HL-60/S4 (cell line): ENCODE data around the gene IPO11.
"Not testable (repeated sequence)": the region's sequence is repeated elsewhere in the genome, so short reads cannot be mapped to it uniquely, and the experiment has no call there.

Source experiments
- in situ Hi-C: fragments of 300-500 bp; cut with MboI; formaldehyde crosslinking; loops from 2 replicates; pipeline ENCODE4 v1.14.3; 2022; ENCODE audit warnings: low sequenced_read_pairs

The IPO11 gene

GRCh38 chr5:62448528-62448927, 36.0 kb downstream of the IPO11 start:
- in situ Hi-C loops: no loop called here

- in situ Hi-C loops: loop anchor here (25.0 kb wide), 1 partner anchor 337 kb away; no protein-coding TSS in a partner anchor
Measured at GRCh38 chr5:62450259-62450658, 37.7 kb downstream of the IPO11 start.

DNA sequence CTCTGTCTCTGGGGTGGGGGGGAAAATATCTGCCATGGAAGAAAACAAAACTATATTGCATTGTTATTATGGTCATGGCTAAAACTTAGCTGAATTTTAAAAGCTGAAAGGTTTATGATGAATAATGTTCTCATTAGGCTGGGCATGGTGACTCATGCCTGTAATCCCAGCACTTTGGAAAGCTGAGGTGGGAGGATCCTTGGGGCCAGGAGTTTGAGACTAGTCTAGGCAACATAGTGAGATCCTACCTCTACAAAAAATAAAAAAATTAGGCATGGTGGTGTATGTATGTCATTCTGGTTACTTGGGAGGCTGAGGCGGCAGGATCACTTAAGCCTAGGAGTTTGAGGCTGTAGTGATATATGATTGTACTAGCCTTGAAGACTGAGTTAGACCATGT, 44.5 kb downstream of the IPO11 start:
- in situ Hi-C loops: loop anchor here (25.0 kb wide), 1 partner anchor 330 kb away; no protein-coding TSS in a partner anchor

- in situ Hi-C loops: loop anchor here (25.0 kb wide), 1 partner anchor 327 kb away; no protein-coding TSS in a partner anchor
Measured at GRCh38 chr5:62460578-62460983, 48.0 kb downstream of the IPO11 start.

GRCh38 chr5:62461561-62461960, 49.0 kb downstream of the IPO11 start:
- in situ Hi-C loops: loop anchor here (25.0 kb wide), 1 partner anchor 326 kb away; no protein-coding TSS in a partner anchor

DNA sequence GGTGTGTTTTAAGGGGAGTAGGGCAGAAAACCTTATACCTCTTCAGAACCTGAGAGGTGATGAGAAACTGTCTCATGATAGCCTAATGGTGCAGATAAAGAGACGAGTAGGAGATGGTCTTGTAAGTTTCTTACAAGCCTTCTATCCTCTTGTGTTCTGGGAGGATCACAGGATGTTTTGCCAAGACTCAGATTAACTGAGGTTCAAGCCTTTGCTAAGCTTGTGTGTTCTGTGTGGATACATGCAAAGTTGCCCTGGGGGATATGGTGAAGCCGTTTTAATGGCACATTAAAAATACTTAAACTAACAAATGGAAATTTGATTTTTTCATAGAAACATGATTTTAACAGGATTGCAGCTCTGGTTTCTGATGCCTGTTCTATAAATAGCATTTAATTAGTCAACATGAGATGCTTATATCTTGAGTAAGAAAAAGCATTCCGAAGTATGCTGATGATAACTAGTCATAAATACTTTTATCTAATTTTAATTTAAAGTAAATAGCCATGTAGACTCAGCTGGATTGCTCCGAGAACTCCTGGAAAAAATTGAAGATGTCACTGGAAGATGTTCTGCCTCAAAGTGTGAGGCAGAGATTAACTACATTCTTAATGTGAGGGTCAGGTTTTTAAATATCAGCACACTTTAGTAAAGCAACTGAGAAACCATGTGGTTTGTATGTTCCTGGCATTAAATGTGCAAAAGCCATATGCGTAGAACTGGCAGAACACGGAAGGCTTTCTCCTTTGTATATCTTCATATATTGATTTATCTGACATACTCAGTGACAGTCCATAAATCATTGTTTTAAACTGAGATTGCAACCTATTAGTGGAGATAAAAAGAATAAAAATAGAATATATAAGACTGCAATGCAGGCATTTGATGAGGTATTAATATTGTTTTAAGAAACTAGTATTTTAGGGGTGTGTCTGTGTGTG, 53.7 kb downstream of the IPO11 start:
- in situ Hi-C loops: loop anchor here (25.0 kb wide), 1 partner anchor 321 kb away; no protein-coding TSS in a partner anchor

DNA sequence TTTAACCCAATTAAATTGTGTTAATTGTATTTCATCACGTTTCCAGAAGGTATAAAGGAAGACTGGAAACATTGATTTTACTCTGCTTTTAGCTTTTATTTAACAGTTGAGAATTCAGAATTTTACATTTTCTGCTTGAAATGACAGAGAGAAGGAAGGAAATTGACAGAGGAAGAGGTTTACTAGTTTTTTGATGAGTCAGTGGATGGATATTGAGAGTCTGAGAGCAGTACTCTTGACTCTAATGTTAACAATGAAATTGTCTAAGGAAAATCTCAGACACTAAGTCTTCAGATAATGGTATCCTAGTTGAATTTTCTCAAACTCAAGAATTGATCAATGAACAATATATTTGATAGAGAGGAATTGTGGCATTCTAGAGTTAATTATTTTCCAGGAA, 60.6 kb downstream of the IPO11 start:
- in situ Hi-C loops: loop anchor here (25.0 kb wide), 1 partner anchor 314 kb away; no protein-coding TSS in a partner anchor

GRCh38 chr5:62475072-62475471, 62.5 kb downstream of the IPO11 start:
- in situ Hi-C loops: no loop called here

GRCh38 chr5:62477801-62478200, 65.2 kb downstream of the IPO11 start:
- in situ Hi-C loops: no loop called here

GRCh38 chr5:62483556-62483955, 71.0 kb downstream of the IPO11 start:
- in situ Hi-C loops: no loop called here

- in situ Hi-C loops: no loop called here
Measured at GRCh38 chr5:62486672-62487071, 74.1 kb downstream of the IPO11 start.

DNA sequence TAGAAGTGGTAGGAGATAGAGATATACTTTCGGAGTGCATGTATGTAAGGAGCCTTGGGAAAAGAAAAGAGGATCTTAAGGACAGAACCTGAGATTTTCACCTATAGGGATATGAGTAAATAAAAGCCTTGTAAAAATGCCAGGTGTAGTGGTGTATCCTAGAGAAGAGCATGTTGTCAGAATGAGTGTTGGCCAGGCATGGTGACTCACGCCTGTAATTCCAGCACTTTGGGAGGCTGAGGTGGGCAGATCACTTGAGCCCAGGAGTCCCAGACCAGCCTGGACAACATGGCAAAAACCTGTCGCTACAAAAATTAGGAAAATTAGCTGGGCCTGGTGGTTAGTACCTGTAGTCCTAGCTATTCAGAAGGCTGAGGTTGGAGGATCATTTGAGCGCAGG, 76.0 kb downstream of the IPO11 start:
- in situ Hi-C loops: no loop called here

DNA sequence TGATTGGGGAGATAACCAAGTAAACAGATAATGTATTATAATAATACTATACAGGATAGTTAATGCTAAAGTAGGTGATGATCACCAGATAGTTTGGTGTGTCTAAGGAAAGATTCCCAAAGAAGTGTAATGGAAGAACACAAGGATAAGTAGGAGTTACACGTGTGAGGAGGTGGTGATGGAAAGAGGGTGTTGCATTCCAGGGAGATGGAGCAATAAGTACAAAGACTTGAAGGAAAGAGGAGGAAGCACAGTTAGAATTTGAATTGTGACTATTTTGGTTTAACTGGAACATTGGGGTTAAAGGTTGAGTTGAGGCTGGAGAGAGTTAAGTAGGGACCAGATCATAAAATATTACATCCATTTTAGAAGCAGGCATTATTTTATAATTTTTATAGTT, 76.9 kb downstream of the IPO11 start:
- in situ Hi-C loops: no loop called here

DNA sequence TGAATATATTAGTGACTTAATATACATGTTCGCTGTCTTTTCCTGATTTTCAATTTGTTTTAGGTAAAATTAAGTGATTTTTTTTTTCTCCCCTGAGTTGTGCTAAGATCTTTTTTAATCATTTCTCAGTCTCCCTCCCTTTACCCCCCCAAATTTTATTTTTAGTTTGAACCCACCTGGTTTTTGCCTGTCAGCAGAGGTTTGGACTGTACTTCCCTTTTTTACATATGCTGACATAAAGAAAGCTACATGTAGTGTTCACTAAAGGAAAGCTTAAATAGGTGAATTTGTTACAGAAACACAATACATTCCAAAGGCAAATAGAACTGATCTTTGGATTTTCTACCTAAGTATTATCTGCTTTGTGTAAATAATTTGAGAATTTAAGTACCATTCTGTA, 82.2 kb downstream of the IPO11 start:
- in situ Hi-C loops: no loop called here

DNA sequence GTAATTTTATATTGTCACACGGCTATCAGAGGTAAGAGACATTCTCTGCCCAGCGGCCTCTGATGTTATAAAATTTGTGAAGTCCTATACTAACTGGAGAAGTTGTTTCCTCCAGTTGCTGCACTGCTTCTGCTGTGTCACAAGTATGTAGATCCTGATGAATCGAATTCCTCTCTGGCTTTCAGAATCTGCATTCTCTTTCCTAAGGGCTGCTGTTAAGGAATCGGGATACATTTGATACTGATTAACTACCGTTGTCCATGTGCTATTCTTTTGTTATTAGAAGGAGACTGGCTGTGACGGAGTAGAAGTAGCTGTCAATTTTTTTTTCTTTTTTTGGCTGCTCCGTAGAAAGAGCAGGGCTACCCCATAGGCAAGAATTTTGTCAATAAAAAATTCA, 84.3 kb downstream of the IPO11 start:
- in situ Hi-C loops: no loop called here

- in situ Hi-C loops: no loop called here
Measured at GRCh38 chr5:62498961-62499360, 86.4 kb downstream of the IPO11 start.

DNA sequence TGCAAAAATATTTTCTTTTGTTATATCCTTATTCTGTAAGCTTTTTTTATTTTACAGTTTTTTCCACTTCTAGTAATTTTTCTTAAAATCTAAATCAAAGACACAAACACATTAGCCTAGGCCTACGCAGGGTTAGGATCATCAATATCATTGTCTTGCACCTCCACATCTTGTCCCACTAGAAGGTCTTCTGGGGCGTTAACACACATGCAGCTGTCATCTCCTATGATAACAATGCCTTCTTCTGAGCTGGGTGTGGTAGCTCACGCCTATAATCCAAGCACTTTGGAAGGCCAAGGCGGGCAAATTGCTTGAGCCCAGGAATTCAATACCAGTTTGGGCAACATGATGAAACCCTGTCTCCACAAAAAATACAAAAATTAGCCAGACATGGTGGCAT, 87.2 kb downstream of the IPO11 start:
- in situ Hi-C loops: no loop called here

GRCh38 chr5:62502456-62503101, 90.0 kb downstream of the IPO11 start:
- in situ Hi-C loops: no loop called here

DNA sequence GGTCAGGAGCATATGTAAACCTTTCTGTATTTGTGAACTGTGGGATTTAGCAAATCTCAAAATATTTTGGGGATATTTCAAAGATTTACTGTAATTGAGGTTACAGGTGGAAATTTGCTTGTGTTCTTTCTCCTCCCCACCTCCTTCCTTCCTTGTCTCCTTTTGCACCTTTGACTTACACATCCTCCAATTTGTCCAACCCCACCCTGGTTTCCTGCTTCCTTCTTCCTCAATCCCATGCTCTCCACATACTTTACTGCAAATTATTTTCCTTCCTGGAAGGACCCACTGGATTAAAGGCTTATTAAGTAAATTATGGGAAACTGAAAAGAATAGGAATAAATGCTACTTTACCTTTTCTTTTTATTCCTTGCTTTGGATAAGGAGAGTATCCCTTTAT, 91.6 kb downstream of the IPO11 start:
- in situ Hi-C loops: no loop called here

DNA sequence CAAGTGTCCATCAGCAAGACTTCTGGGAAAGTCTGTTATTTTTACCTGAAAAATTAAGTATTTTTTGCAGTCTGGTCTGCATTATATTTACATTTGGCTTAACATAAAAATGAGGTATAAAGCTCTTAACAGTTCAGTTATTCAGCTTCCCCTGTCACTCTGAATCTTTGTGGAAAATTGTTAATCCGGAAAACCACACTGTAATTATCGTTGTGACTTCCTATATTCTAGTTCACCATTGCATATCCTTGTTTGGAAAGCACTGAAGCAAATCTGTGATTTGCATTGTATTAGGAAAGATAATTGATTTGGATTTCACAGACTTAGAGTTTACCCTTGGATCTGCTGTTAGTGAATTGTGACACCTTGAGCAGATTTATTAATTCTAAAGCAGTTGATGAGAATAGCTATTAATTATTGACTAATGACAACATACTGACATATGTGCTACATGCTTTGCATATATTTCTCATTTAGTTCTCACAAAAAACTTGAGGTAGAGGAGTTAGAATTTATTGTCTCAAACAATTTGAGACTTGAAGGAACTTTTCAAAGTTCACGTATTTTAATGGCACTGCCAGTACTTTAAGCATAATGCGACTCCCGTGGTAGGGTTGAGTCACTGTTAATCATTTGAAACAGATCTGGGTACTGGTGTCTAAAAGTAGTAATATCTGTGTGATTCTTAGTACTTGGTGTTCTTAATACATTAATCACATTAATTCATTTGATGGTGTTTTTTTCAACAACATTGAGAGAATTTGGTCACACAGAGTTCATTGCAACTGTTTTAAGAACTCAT, 94.3 kb downstream of the IPO11 start:
- in situ Hi-C loops: no loop called here

GRCh38 chr5:62508760-62509159, 96.2 kb downstream of the IPO11 start:
- in situ Hi-C loops: not testable (repeated sequence)
